Placental epithelial cell (primary cell): Measurements from ENCODE around the gene PHOX2A. TPM values are rescaled to one million over a fixed set of nuclear protein-coding genes. Genes with fewer than 3 reads are reported as not detected.

Experiments used
- total RNA-seq: library from RNA; depleted of rRNA; stranded (reverse); fragments of >200 nt; gene quantifications from 2 replicates; pipeline ENCODE4 v1.2.3, GENCODE V29; 2012

Gene PHOX2A
- 0.39 TPM in 1 of 2 replicates, not detected in the other for total RNA-seq

DNA sequence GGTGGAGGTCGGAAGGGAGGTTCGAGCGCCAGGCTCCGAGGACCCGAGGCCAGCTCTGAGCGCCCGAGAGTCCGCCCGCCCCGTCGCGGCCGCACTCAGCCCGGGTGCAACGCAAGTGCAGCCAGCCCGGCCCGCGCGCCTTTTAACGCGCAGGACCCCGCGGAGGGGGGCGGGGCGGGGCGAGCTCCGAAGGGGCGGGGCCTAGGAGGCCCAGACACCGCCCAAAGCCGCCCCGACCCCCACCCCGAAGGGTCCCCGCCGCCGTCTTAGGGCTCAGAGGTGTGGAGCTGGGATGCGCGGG lies at the start of gene PHOX2A:
PHOX2A (minus strand) TSS at position 117 of the 301 bp plus-strand sequence. CDS start 172 bp downstream, outside the sequence.

DNA sequence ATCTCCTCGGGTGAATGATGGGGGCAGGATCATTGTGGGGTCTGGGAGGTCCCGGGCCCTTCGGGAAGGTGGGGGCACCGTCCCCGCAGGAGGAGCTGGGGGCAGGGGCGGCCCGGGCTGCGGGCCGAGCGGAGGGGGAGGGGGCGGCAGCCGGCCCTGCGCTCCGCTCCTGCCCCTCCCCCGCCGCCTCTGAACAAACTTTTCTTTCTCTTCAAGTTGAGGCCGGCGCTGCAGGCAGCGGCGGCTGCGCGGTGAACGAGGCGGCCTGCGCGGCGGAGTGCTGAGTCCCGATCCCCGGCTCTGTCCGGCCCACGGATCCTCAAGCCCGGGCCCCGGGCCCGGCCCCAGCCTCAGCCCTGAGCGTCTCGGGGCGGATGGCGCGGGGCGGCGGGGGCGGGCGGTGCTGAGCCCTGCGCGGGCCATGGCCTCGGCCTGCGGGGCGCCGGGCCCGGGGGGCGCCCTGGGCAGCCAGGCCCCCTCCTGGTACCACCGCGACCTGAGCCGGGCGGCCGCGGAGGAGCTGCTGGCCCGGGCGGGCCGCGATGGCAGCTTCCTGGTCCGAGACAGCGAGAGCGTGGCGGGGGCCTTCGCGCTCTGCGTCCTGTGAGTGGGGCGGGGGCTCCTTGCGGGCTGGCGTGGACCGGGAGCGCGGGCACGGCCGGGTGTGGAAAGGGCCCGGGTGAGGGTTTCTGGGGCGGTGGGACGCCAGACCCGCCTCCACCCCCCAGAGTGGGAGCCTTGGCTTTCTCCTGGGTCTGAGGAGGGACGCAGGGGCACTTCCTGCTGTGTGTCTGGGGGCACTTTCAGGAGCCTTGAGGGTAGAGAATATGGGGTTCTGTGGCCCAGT lies 19.2 kb downstream of the PHOX2A start, which contains the start of gene INPPL1:
INPPL1 (plus strand) TSS at position 204 of the 847 bp plus-strand sequence; CDS start at position 422, 218 bp downstream.

DNA sequence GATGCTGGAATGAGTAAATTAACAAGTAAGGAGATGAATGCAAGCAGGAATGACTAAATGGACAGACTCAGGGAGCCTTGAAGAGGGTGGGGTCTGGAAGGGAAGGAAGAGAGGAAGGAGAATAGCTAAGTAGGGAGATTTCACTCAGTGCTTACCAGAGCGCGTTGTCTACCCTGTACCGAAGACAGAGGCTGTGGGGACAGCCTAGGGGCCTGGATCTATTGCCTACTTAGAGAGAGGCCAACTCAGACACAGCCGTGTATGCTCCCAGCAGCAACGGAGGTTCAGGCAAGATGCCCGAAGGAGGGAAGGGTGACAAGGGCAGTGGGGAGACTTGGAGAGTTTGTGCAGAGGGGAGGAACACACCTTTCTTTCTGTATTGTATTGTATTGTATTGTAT lies 27.3 kb downstream of the PHOX2A start, which contains the start of gene FOLR2:
FOLR2 (plus strand) TSS at position 157 of the 400 bp plus-strand sequence. CDS start 1,791 bp downstream, outside the sequence.

GRCh38 chr11:72191961-72192381 lies 52.0 kb downstream of the PHOX2A start, which contains the start of gene FOLR1:
Gene FOLR1, plus strand, starts transcription at chr11:72192140. Its CDS starts 34 bp downstream, at chr11:72192174.

Other genes starting within 250 kb of the PHOX2A start
- gene IL18BP, start 245.3 kb downstream of the PHOX2A start, total RNA-seq = 6.3 and 7.9 TPM in 2 replicates
- gene NUMA1, start 163.6 kb downstream of the PHOX2A start, total RNA-seq = 212 and 227 TPM in 2 replicates
- 11.2 and 12.2 TPM in 2 replicates for gene LRRC51, start 163.3 kb downstream of the PHOX2A start, total RNA-seq
- gene LAMTOR1, start 140.9 kb downstream of the PHOX2A start, total RNA-seq = 80.9 and 136 TPM in 2 replicates
- not detected in 2 replicates for gene TOMT, start 138.3 kb downstream of the PHOX2A start, total RNA-seq
- gene ANAPC15, start 131.5 kb downstream of the PHOX2A start, total RNA-seq = 30.6 and 39.8 TPM in 2 replicates
- gene FOLR3, start 108.5 kb downstream of the PHOX2A start, total RNA-seq = 2.3 and 2.4 TPM in 2 replicates
- gene FOLR1, start 52.0 kb downstream of the PHOX2A start, total RNA-seq = 5.9 and 7.1 TPM in 2 replicates
- gene FOLR2, start 27.4 kb downstream of the PHOX2A start, total RNA-seq = not detected in 2 replicates
- 222 and 289 TPM in 2 replicates for gene INPPL1, start 19.4 kb downstream of the PHOX2A start, total RNA-seq
- gene CLPB, start 190.4 kb upstream of the PHOX2A start, total RNA-seq = 53.0 and 82.3 TPM in 2 replicates